ENCODE measurements around the gene CADPS.

The CADPS gene

DNA sequence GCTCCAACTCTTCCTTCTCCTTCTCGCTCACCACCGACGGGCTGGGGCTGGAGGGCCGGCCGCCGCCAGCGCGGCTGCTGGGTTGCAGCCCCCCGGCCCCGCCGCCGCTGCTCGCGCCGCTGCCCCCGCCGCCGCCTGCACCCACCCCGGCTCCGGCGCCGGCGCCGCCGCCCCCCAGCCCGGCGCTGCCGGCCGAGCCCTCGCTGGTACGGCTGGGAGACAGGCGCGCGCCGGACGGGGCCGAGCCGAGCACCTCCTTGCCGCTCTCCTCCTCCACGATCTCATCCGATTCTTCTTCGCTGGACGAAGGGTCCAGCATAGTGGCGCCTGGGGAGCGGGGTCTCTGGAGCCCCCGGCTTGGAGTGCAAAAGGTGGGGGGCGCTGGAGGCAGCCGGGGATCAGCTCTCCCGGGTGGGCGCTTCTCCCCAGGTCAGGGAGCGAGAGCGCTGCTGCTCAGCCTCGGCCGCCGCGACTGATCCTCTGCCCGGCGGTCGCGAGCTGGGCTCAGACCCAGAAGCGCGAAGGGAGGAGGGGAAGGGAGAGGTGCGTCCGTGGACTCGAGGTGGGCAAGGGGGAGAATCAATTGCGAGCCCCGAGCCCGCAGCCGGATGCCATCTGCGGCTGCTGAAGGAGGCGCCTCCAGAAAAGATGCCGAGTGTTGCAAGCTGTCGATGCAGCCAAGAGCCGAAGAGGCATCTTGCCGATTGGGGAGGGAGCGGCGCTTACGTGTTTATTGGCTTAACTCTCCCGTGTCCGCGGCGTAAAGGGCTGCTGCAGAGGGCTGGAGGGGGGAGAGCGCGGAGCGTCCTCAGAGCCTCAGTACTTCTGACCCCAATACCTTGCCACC lies at the start of gene CADPS:
Gene CADPS (minus strand): TSS at position 706 of the 847 bp plus-strand sequence. CDS start 387 bp downstream, at position 319.
- DNase-seq (ENCODE audit: low spot score), result no peak
- no peak for FAIRE-seq

DNA sequence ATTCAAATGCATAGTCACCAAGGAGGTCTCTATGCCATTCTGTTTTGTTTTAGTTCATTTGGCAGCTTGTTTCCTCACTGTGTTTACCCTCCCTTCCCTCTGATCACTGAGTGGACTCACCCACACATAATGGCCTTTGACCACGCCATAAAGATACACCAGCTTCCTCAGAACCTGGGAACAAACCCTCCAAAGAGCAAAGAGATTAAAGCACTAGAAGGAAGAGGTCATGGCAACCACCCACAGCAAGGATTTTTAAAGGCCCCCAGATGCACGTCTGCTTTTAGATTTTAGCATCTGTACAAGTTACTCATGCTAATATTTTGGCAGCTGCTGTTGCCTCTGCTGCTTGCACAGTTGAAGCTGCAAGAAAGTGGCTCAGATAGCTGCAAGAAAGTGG lies 47.9 kb upstream of the CADPS start:
- no peak for FAIRE-seq
- no peak for DNase-seq (ENCODE audit: low spot score)

DNA sequence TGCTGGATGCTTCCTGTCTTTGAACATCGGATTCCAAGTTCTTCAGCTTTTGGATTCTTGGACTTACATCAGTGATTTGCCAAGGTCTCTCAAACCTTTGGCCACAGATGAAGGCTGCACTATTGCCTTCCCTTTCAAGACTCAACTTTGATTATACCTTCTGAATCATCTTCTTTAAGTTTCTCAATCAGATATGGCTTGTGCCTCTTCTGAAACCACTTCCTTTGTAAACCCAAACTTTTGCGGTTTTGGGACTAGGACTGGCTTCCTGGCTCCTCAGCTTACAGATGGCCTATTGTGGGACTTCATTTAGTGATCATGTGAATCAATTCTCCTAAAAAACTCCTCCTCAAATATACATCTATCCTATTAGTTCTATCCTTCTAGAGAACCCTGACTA lies 47.1 kb upstream of the CADPS start:
- no peak for FAIRE-seq
- peak; percentile 28 for DNase-seq (ENCODE audit: low spot score)

DNA sequence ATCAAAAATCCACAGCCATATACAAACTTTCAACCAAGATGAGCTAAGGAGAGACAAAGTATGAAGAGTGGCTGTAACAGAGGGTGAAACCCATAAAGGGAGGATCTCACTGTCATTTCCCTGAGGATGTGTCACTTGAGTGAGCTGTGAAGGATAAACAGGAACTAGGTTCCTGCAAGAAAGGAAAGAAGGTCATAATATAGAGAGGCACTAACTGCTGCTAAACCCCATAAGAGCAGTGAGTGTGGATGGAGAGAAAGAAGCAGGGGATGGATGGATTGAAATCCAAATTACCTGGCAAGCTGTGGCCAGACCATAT lies 45.2 kb upstream of the CADPS start:
- FAIRE-seq (no peak), DNase-seq (ENCODE audit: low spot score) (no peak)

DNA sequence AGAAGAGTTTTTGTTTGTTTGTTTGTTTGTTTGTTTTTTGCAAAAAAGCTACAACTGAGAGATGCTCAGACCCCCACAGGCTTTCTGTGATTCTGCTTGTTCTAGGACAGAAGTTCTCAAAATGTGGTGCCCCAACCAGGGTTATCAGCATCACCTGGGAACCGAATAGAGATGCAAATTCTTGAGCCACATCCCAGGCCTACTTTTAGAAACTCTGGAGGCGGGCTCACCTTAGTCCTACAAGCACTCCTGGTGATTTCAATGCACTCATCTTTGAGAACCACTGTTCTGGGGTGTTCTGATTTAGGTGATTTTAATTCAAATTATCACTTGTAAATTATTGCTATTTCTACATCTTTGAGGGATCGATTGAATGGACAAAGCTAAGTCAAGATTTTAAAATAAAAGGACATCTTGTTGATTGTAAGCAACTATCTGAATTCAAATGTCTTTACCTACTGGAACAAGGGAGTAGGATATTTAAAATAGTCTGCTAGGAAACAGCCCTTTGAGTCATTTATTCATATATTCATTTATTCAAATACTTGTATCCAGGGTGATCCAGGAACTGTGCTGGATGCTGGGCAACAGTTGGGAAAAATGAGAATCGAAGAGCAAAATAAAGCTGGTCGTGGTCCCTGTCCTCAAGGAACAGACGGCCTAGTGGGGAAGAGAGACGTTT lies 44.7 kb upstream of the CADPS start:
- FAIRE-seq (no peak), DNase-seq (ENCODE audit: low spot score) (no peak)

DNA sequence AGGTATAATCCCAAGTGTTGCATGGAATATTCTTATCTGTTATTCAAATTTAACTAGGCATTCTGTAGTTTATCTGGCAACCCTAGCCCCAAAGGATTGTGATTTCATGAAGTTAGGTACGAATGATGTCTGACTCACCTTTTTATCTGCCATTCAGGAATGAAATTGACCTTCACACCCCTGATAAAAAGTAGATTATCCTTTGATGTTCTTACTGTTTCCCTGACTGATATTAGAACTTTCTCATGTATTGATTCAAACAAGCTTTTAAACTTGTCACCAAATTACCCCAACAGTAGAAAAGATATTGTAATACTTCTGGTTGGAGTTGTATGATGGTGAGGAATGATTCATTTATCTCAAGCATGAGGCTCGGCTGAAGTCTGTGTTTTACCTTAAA lies 43.6 kb upstream of the CADPS start:
- no peak for FAIRE-seq
- no peak for DNase-seq (ENCODE audit: low spot score)

DNA sequence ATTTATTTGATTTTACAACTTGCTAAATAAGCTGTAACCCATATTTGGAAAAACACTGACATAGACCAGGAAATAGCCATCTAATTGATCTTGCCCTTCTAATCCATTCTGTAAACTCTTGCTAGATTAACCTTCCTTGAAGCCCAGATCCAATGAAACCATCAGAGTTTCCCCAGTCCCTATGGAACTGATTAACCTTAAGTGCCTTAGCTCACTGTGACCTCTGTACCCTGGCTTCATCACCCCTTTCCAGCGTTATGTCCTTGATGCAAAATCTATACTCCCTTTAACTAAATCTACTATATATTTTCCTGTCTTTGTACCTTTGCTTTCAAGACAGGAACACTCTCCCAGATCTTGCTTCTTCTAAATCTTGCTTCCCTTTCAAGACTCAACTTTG lies 42.9 kb upstream of the CADPS start:
- DNase-seq (ENCODE audit: low spot score) (no peak), FAIRE-seq (no peak)

DNA sequence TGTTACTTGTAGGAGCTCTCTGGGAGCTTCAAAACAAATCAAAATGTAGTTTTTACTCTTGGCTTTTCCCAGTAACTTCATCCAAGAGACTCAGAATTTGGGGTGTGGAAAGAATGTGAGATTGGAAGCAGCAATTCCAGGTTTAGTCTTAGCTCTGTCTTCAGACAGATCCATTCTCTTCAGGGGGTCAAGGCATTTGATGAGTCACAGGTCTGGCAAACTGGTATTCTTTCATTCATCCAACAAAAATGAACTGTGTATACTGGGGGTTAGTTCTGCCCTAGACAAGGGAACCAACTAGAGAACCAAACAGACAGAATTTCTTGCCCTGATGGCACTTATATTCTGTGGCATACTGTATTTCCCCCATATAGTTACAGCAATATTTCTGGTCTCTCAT lies 36.3 kb upstream of the CADPS start:
- DNase-seq (ENCODE audit: low spot score) (no peak), FAIRE-seq (no peak)

DNA sequence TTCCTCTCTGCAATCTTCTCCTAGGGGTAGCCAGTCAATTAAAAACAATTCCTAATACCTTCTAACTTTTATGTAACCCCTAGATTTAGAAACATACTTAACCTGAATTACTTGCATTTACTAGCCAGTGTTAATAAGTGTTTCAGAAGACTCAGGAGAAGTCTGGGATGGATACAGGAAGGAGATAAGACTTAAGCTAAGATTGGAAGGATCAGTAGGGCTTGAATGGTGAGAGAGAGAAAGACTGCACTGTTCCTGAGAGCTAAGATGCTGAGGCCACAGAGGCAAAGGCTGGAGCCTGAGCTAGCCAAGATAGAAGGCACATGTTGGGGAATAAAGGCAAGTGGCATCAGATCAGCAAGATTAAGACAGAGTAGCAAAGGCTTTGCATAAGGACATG lies 30.1 kb upstream of the CADPS start:
- FAIRE-seq (no peak), DNase-seq (ENCODE audit: low spot score) (no peak)

DNA sequence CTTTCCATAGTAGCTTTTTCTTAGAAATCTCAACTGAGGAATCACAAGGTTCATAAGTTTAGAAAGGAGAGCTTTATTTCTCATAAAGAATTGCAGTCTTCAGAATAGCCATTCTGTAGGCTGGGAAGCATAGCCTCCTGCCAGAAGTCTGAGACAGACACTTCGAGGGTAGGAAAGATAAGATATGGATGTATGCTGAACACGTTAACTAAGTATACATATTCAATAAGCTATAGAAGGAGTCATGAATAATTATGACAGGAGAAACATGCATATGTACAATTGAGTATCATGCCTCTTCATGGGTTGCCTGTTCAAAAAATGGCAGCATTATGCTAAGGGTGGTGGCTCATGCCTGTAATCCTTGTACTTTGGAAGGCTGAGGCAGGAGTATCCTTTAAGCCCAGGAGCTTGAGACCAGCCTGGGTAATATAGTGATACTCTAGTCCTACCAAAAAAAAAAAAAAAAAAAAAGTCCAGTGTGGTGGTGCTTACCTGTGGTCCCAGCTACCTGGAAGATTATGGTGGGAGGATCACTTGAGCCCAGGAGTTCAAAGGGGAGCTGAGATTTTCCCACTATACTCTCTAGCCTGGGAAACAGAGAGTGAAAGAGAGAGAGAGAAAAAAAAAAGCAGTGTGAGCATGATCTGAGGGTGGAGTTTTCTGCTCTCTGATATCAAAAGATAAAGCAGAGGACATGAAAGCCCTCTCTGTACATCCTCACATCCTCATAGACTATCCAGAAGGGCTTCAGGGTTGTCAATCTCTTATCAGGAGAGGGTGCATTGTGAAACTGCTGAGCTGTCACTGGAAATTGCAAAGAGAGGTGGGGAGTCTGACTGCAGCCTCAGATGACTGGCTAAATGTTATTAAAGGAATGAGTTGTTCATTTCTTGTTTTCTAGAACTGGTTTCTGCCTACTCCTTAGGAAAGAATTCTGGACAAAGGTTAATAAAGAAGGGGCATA lies 23.6 kb upstream of the CADPS start:
- DNase-seq (ENCODE audit: low spot score), result no peak
- no peak for FAIRE-seq

DNA sequence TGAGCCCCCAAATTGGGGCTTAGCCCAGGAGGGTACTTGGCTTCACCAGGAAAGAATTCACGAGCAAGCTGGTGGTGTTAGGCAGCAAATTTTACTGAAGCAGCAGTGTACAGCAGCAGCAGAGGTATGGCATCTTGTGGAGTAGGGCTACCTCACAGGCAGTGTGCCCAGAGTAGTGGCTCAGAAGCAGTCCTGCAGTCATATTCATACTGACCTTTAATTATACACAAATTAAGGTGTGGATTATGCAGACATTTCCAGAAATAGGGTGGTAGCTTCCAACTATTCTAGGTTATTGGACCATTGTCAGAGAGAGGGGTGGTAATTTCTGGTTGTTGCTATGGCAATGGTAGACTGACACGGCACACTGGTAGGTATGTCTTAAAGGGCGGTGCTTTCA lies 20.7 kb upstream of the CADPS start:
- FAIRE-seq (no peak), DNase-seq (ENCODE audit: low spot score) (no peak)

DNA sequence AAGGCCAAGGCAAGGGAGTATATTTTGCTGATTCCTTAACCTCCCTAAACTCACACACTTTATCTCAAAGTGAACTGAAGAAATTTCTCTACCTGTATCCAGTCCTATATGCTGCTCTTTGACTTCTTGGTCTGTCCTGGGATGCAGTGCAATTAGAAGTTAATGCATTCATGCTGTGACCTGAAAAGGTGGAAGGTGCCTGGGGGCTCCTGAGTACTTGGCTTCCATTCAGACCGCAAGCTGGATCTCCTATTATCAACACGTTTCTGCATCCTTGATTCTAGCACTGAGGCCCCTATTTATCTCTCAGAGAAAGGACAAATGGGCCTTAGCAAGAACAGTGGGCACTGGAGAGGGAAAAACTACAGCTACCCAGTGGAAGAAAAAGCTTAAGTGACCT lies 17.7 kb upstream of the CADPS start:
- FAIRE-seq, result no peak

DNA sequence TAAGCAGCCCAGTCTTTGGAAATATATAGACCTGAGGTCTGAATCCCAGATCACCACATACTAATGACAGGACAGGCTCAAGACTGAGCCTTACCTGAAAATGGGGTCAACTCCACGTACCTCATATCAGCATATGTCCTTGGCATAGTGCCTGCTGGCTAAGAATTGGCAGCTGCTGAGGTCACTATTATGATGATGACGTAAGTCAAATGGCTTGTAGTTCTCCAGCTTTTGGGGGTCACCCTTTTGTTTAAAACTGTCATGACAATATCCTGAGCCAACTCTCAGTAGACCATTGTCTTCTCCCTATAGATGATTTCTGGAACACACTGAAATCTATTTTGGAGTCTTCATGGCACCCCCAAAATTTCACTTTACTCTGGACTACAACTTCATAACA lies 16.8 kb upstream of the CADPS start:
- no peak for DNase-seq (ENCODE audit: low spot score)
- no peak for FAIRE-seq

More for the DNA sequence above, 17.7 kb upstream of the CADPS start:
- DNase-seq (ENCODE audit: low spot score), result no peak

DNA sequence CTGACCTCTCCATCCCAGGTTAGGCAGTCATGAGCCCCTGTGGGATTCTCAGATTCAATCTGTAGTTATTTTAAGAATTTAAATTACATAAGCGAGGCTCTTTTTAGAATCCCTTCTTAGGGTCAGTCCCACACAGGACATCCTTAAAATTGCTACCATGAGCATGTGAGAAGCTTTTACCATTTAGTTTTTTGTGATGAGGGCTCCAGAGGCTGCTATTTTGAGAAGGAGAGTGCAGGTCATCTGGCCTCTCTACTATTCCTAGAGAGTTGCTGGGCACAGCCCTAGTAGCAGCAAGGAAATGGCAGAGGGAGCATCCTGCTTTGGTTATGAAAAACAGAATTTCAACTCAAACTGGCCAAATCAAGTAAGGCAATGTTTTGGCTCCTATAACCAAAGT lies 13.6 kb upstream of the CADPS start:
- FAIRE-seq, result no peak
- DNase-seq (ENCODE audit: low spot score), result no peak

DNA sequence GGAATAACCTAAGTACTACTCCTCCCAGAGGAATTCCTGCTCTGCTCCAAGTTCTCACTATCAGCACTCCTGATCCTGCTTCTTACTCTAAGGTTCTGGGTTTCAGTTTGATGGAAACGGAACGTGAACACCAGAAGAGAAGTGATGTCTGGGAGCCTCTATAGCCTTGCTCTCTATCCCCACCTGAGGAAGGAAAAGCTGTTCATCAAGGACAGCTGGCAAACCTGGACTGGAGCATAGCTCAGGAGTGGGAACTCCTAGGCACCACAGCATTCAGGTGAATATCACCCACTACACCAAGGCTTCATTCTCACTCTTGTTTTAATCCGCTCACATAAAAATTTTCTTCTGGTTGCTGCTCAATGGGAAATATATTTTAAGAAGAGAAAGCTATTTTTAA lies 13.0 kb upstream of the CADPS start:
- DNase-seq (ENCODE audit: low spot score), result no peak
- no peak for FAIRE-seq

DNA sequence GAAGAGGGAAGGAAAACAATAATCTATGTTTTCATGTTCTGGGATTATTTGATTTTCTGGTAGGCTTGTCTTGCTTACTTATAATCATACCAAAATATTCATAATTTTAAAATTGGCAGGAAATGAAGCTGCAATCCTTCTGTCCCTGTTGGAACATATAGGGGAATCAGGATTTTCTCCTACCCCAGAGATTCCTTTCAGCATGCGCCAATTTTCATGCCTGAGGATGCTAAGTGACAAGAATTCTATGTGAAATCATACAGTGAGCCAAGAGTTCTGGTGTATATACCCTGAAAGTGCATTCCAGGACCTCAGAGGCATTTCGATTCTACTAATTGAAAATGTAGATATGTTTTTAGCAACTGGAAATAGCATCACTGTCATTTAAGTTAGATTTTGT lies 9.9 kb upstream of the CADPS start:
- FAIRE-seq (no peak), DNase-seq (ENCODE audit: low spot score) (no peak)

DNA sequence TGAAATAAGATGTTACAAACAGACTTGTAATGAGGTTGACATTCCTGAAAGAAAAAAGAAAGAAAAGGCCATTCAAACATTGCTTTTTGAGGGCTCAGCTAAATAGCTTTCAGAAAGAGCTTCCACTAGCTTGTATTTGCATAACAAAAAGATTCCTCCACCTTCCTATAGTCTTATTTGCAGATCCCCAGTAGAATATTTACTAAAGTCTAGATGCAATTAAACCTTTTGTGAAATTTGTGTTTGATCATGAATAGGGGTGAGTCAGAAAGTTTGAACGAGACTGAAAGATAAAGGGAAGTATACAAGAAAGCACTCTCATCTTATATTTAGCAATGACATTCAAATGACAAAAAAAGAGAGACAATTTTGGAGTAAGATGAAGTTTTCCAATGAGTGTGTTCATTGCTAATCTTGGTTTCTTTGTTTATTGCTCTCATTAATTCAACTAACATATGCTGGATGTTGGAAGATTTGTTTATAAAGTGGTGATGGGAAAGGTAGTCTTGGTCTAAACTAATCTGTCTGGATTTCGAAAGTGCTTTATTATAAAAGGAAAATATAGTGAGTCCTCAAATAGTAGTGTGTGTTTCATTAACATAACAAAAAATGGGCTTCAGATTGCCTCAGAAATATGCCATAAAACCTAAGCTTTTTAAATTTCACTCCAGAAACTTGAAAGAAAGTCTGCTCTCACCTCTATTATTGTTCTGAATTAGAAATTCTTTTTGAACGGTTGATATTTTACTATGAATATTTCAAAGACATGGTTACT lies 9.1 kb upstream of the CADPS start:
- FAIRE-seq (no peak), DNase-seq (ENCODE audit: low spot score) (no peak)

DNA sequence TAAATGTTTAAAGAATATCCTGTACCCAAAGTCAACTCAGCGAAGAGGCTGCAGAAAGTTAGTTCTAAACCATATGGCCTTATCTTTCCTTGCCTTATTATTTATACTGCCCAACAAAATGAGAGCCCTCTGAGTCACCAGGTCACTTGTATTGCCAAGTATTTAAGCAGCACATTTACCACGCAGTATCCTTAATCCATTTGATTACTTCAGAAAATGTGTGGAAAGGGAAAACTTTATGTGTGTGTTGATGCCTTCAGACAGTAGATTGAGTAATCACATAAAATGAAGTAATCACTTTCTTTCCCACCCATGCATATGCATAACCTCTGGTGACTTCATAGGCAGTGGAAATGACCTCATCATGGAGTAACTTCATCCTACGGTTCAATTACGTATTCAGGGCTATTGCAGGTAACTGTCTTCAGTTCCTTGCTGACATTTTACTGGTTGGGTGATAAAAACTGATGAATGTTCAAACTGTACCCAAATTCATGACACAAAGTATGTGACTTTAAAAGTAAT lies 7.5 kb upstream of the CADPS start:
- DNase-seq (ENCODE audit: low spot score), result no peak
- no peak for FAIRE-seq

DNA sequence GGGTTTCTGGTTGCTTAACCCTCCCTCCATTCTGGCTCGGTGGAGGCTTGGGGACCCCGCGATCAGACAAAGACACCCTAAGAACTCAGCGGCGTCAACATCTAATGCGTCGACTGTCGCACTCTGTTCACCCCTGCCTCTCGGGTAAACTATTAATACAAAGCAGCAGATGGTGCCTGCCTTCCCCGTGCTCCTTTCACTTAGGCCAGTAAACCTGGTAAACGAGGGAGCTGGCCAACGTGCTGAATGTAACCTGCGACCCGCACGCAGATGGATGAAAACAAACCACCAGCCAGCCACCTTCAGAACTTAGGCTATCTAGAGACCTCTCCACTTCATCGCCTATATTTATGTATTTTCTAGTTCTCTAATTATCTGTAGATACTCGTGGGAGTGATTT lies 848 bp upstream of the CADPS start:
- peak; percentile 67 for DNase-seq (ENCODE audit: low spot score)

DNA sequence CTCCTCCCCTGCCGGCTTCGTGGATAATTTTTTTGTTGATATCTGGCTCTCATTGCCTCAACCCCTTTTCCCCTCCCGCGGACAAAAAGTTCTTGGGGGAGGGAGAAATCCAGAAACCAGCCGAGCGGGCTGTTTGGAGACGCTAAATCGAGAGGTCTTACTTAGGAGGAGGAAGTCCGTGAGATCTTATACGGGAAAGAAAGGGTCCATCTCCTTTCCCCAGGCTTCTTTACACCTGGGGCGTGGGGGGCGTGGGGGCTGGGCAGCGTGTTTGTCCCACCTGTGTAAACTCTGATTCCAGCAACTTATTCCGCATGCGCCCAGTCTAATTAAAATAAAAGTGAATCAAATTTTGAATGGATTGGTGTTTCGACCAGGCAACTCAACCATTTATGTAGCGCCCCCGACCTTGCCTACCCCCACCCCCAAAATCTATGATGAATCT lies 364 bp upstream of the CADPS start:
- DNase-seq (ENCODE audit: low spot score) (no peak), FAIRE-seq (no peak)

More for the DNA sequence above, 848 bp upstream of the CADPS start:
- no peak for FAIRE-seq
